ENCODE data around the gene ELK1.

Gene ELK1

DNA sequence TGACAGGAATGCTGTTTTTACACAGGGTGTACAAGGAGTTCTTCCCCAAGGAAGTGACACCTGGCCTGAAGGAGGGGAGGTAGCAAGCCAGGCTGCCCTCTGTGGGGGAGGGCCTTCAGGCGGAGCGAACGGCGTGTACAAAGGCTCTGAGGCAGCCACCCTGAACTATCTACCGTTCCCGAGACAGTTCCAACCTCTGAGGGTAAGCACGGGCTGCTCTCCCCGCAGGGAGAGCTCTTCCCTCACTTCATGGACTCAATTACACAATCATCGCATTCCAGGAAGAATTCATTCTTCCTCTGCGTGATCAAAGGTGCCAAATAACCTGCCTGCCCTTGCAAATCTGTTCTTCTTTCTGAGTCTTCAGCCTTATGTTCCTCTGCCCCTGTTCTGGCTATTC is 4.8 kb downstream of the ELK1 start:
- Histone ChIP-seq H3K9ac (ENCODE audit: low read length) (no peak overlapping the region), H3K9me3 (ENCODE audit: control insufficient read depth, insufficient read depth, low read depth, low read length) (peaks cover 10% of the 10 kb centered on the region), H3K27ac (ENCODE audit: low read depth, low read length) (no peak overlapping the region), H3K27me3 (ENCODE audit: control insufficient read depth, insufficient read depth, low read length) (no peaks in the 10 kb centered on the region), H3K4me3 (ENCODE audit: low read depth, low read length) (no peak overlapping the region), H3K4me1 (ENCODE audit: control insufficient read depth, insufficient read depth, low read length) (peaks cover 4% of the 10 kb centered on the region; the same call in 1 of the 2 replicates), H3K36me3 (ENCODE audit: control insufficient read depth, insufficient read depth, low read length) (peaks cover 18% of the 10 kb centered on the region)

DNA sequence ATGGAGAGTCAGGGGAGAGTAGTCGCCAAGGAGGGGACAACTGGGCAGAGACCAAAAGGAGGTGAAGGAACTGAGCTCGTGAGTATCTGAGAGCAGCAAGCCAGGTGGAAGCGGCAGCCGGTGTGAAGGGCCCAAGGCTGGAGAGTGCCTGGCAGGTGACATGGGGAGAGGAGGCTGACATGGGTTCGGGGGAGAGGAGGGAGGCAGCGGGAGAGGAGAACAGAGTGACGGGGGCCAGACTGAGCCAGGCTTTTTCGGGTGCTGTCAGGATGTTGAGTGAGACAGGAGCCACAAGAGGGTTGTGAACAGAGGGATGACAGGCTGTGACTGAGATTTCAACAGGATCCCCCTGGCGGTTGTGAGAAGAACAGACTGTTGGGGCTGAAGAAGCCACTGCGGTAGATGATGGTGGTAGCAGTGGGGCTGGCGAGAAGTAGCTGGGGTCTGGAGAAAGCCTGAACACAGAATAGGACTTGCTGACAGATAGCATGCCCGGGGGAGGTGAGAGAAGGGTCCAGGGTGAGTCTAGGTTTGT is 5.7 kb downstream of the ELK1 start:
- Histone ChIP-seq H3K36me3 (ENCODE audit: control insufficient read depth, insufficient read depth, low read length) (peaks cover 28% of the 10 kb centered on the region), H3K9me3 (ENCODE audit: control insufficient read depth, insufficient read depth, low read depth, low read length) (peaks cover 17% of the 10 kb centered on the region), H3K27me3 (ENCODE audit: control insufficient read depth, insufficient read depth, low read length) (no peaks in the 10 kb centered on the region)

DNA sequence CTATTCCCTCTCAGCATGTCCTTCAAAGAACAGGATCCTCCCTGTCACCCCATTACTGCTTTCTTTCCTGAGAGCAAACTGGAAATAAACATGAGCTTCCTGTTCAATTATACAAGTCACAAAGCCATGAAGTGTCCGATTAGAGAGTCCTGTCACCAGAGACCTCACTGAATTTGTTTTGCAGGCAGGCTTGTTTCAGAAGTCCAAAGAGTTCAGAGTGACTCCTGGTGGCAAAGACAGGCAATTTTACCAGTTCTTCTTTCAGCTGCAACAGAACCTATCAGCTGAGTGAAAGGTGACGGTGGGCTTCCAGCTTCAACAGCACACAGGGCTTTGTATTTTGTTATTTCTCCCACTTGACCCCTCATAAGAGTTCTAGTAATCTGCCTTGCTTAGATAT is 6.4 kb downstream of the ELK1 start:
- Histone ChIP-seq H3K27ac (ENCODE audit: low read depth, low read length) (no peak overlapping the region), H3K36me3 (ENCODE audit: control insufficient read depth, insufficient read depth, low read length) (peaks cover 34% of the 10 kb centered on the region), H3K9ac (ENCODE audit: low read length) (no peak overlapping the region), H3K9me3 (ENCODE audit: control insufficient read depth, insufficient read depth, low read depth, low read length) (peaks cover 20% of the 10 kb centered on the region), H3K4me1 (ENCODE audit: control insufficient read depth, insufficient read depth, low read length) (no peaks in the 10 kb centered on the region; the same call in 1 of the 2 replicates), H3K27me3 (ENCODE audit: control insufficient read depth, insufficient read depth, low read length) (no peaks in the 10 kb centered on the region), H3K4me3 (ENCODE audit: low read depth, low read length) (no peak overlapping the region)

More for the DNA sequence above, 5.7 kb downstream of the ELK1 start:
- no peak overlapping the region for H3K27ac ChIP-seq (ENCODE audit: low read depth, low read length)
- no peak overlapping the region for H3K4me3 ChIP-seq (ENCODE audit: low read depth, low read length)
- no peak overlapping the region for H3K9ac ChIP-seq (ENCODE audit: low read length)
- H3K4me1 ChIP-seq (ENCODE audit: control insufficient read depth, insufficient read depth, low read length): peaks cover 4% of the 10 kb centered on the region; the same call in 1 of the 2 replicates

DNA sequence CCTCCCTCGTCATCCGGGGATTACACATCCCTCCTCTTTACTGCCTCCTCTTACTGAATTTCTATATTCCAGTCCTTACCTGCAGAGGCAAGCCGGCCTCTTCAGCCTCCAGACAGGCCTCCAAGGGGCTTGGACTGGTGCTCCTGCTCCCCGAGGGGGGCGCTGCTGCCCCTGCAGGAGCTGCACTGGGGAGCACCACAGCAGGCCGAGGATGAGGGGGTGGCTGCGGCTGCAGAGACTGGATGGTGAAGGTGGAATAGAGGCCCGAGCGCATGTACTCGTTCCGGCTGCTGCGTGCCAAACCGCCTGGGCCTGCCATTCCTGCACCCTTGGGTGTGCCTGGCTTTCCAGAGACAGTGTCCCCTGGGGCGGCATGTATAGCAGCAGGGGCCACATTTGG is 11.5 kb downstream of the ELK1 start:
- H3K27me3 ChIP-seq (ENCODE audit: control insufficient read depth, insufficient read depth, low read length): no peaks in the 10 kb centered on the region
- no peak overlapping the region for H3K4me3 ChIP-seq (ENCODE audit: low read depth, low read length)
- H3K36me3 ChIP-seq (ENCODE audit: control insufficient read depth, insufficient read depth, low read length): peaks cover 62% of the 10 kb centered on the region
- no peak overlapping the region for H3K9ac ChIP-seq (ENCODE audit: low read length)
- H3K27ac ChIP-seq (ENCODE audit: low read depth, low read length): no peak overlapping the region
- no peaks in the 10 kb centered on the region; the same call in 1 of the 2 replicates for H3K4me1 ChIP-seq (ENCODE audit: control insufficient read depth, insufficient read depth, low read length)
- peaks cover 24% of the 10 kb centered on the region for H3K9me3 ChIP-seq (ENCODE audit: control insufficient read depth, insufficient read depth, low read depth, low read length)

GRCh38 chrX:47637546-47638195 is 12.7 kb downstream of the ELK1 start:
- peaks cover 24% of the 10 kb centered on the region for H3K9me3 ChIP-seq (ENCODE audit: control insufficient read depth, insufficient read depth, low read depth, low read length)
- H3K4me1 ChIP-seq (ENCODE audit: control insufficient read depth, insufficient read depth, low read length): no peaks in the 10 kb centered on the region
- H3K36me3 ChIP-seq (ENCODE audit: control insufficient read depth, insufficient read depth, low read length): peaks cover 62% of the 10 kb centered on the region
- no peaks in the 10 kb centered on the region for H3K27me3 ChIP-seq (ENCODE audit: control insufficient read depth, insufficient read depth, low read length)
- no peak overlapping the region for H3K9ac ChIP-seq (ENCODE audit: low read length)
- peak overlapping the region; percentile 42 for H3K4me3 ChIP-seq (ENCODE audit: low read depth, low read length)
- H3K27ac ChIP-seq (ENCODE audit: low read depth, low read length): peak overlapping the region; percentile 23; the same call in 1 of the 2 replicates

DNA sequence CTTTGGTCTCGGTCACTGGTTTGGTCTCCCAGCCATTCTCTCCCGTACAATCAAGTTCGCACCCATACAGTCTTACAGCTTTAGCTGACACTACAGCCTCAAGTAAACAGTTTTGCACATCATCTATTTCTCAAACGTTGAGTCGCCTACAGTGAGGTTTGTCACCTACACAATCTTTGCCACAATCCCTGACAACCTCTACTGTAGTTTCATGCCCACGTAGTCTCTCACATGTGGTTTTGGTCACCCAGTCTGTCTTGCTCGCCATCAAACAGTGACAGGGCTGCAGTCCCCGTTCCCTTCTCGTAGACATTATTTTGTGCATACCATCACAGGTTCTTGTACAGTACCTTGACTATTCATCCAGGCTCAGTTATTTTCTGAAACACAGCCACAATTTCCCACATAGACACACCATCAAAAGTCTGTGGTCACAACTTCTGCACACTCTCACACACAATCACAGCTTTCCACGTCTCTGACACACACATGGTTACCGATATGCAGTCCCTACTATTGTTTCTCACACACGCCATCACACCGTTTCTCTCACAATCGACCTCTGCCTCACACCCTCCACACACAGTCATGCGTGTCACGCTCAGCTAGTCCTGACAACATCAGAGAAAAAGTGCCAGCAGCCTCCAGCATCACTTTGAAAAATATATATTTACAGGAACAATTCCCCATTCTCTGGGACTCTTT is 15.3 kb downstream of the ELK1 start:
- Histone ChIP-seq H3K36me3 (ENCODE audit: control insufficient read depth, insufficient read depth, low read length) (peaks cover 43% of the 10 kb centered on the region), H3K27ac (ENCODE audit: low read depth, low read length) (no peak overlapping the region), H3K4me3 (ENCODE audit: low read depth, low read length) (no peak overlapping the region), H3K27me3 (ENCODE audit: control insufficient read depth, insufficient read depth, low read length) (no peaks in the 10 kb centered on the region), H3K4me1 (ENCODE audit: control insufficient read depth, insufficient read depth, low read length) (peaks cover 3% of the 10 kb centered on the region; the same call in 1 of the 2 replicates), H3K9me3 (ENCODE audit: control insufficient read depth, insufficient read depth, low read depth, low read length) (peaks cover 12% of the 10 kb centered on the region; the same call in 1 of the 2 replicates), H3K9ac (ENCODE audit: low read length) (no peak overlapping the region)

DNA sequence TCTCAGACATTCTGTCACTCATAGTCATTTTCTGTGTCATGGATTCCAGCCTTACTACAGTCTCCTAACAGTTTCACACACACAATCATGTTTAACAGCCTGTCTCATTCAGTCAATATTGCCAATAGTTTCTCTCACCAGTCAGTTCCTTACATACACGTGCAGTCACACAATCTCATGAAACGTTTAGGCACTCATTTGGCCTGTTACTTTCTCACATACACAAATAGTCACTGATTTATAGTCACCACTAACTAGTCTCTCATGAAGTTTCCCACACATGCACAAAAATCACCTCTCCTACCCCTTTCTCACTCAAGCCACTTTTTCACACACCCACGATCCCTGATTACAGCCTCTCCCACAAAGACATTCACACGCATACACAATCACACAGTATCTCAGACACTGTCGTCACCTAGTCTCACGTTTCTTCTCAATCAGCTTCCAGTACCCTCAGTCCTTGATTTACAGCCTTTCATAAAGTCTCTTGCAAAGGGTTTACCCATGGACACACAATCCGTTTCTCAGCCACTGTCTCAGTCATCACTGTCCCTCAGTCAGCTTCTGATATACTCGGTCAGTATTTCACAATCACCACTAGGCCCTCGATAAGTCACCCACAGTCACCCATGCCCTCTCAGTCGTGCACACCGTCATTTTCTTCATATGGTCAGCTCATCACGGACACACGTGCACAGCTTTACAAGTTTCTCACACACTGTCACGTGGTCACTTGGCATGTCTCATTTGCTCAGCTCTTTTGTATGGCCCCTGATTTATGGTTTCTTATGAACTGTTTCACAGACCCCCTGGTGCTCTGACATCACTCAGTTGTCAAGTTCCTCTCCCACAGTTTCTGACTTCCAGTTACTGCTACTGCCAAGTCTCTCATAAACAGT is 16.4 kb downstream of the ELK1 start:
- H3K27ac ChIP-seq (ENCODE audit: low read depth, low read length): no peak overlapping the region
- H3K27me3 ChIP-seq (ENCODE audit: control insufficient read depth, insufficient read depth, low read length): no peaks in the 10 kb centered on the region
- peaks cover 33% of the 10 kb centered on the region for H3K36me3 ChIP-seq (ENCODE audit: control insufficient read depth, insufficient read depth, low read length)
- H3K4me3 ChIP-seq (ENCODE audit: low read depth, low read length): no peak overlapping the region
- H3K9ac ChIP-seq (ENCODE audit: low read length): no peak overlapping the region
- H3K9me3 ChIP-seq (ENCODE audit: control insufficient read depth, insufficient read depth, low read depth, low read length): peaks cover 6% of the 10 kb centered on the region; the same call in 1 of the 2 replicates
- H3K4me1 ChIP-seq (ENCODE audit: control insufficient read depth, insufficient read depth, low read length): peaks cover 9% of the 10 kb centered on the region; the same call in 1 of the 2 replicates

DNA sequence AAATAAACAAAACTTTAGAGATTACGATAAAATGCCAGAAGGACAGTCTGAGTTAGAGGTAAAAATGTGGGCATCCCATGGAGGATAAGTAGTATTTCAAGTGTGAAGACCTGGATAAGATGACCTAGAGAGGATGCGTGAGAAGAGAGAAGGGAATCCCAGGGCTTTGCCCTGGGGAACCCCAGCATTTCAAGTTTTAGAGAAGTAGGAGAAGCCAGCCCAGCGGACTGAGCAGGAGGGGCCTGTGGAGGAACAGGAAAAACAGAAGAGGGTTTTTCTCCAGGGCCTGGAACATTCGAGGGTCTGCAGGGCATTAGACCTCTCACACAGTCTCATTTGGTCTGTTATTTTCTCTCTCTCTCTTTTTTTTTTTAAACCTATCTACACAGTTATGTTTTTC is 17.7 kb downstream of the ELK1 start:
- H3K4me1 ChIP-seq (ENCODE audit: control insufficient read depth, insufficient read depth, low read length): peaks cover 12% of the 10 kb centered on the region; the same call in 1 of the 2 replicates
- H3K9ac ChIP-seq (ENCODE audit: low read length): no peak overlapping the region

DNA sequence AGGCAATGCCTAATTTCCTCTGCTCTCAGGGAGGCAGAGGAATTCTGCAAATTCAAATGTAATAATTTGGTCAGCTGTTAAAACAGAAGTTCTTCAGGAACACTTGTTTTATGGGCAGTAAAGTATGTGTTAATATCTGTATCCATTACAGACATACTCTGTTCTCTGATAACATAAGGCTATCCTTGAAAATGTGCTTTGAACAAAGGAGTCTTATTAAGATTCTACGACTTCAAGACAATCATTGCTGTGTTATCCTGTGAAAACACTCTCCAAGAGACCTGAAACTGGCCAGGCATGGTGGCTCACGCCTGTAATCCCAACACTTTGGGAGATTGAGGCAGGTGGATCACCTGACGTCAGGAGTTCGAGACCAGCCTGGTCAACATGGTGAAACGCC is 18.7 kb downstream of the ELK1 start:
- no peak overlapping the region for H3K9ac ChIP-seq (ENCODE audit: low read length)
- no peak overlapping the region for H3K27ac ChIP-seq (ENCODE audit: low read depth, low read length)
- H3K9me3 ChIP-seq (ENCODE audit: control insufficient read depth, insufficient read depth, low read depth, low read length): peaks cover 11% of the 10 kb centered on the region; the same call in 1 of the 2 replicates
- no peaks in the 10 kb centered on the region for H3K27me3 ChIP-seq (ENCODE audit: control insufficient read depth, insufficient read depth, low read length)
- peaks cover 17% of the 10 kb centered on the region for H3K36me3 ChIP-seq (ENCODE audit: control insufficient read depth, insufficient read depth, low read length)
- peaks cover 12% of the 10 kb centered on the region; the same call in 1 of the 2 replicates for H3K4me1 ChIP-seq (ENCODE audit: control insufficient read depth, insufficient read depth, low read length)
- H3K4me3 ChIP-seq (ENCODE audit: low read depth, low read length): no peak overlapping the region

More for the DNA sequence above, 17.7 kb downstream of the ELK1 start:
- Histone ChIP-seq H3K9me3 (ENCODE audit: control insufficient read depth, insufficient read depth, low read depth, low read length) (peaks cover 7% of the 10 kb centered on the region; the same call in 1 of the 2 replicates), H3K27me3 (ENCODE audit: control insufficient read depth, insufficient read depth, low read length) (no peaks in the 10 kb centered on the region), H3K4me3 (ENCODE audit: low read depth, low read length) (no peak overlapping the region), H3K27ac (ENCODE audit: low read depth, low read length) (no peak overlapping the region), H3K36me3 (ENCODE audit: control insufficient read depth, insufficient read depth, low read length) (peaks cover 24% of the 10 kb centered on the region)

DNA sequence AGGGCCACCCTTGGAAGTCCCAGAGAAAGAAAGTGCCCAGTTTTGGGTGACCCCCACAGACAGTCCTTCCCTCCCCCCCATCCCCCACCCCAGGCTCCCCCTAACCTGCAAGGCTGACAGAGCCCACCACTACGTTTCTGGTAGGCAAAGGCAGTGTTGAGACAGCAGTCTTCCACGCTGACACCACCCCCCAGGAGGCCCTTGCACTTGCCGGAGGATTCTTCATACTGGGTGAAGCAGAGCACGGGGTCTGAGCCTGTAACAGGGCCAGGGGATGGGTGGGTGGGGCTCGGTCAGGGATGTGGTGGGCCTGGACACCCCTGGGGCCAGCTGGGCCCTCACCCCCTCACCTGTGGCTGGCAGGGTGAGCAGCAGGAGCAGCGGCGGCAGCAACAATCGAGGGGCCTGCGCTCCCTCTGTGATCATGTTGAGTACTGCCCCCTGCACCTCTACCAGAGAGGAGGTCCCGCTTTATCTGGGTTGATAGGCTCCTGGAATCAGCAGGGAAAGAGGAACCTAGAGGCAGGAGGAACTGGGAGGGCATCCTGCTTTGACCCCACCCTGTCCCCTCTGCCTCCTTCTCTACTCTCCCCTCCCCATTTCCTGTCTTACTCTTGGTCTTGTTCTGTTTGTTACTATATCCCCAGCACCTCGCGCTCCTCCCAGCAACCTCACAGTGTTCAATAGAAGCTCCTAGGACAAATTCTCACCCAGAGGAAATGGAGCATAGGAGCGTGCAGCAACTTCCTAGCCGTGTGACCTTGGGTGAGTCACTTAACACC is 20.8 kb downstream of the ELK1 start, which contains the start of gene CFP:
Gene CFP, minus strand, starts transcription at position 512 of the 782 bp plus-strand sequence. Its CDS starts 86 bp downstream, at position 426.
- Histone ChIP-seq H3K9me3 (ENCODE audit: control insufficient read depth, insufficient read depth, low read depth, low read length) (peaks cover 14% of the 10 kb centered on the region; the same call in 1 of the 2 replicates), H3K36me3 (ENCODE audit: control insufficient read depth, insufficient read depth, low read length) (peaks cover 4% of the 10 kb centered on the region), H3K27me3 (ENCODE audit: control insufficient read depth, insufficient read depth, low read length) (no peaks in the 10 kb centered on the region), H3K27ac (ENCODE audit: low read depth, low read length) (no peak within 1 kb of the TSS), H3K4me1 (ENCODE audit: control insufficient read depth, insufficient read depth, low read length) (peaks cover 12% of the 10 kb centered on the region; the same call in 1 of the 2 replicates), H3K9ac (ENCODE audit: low read length) (no peak within 1 kb of the TSS), H3K4me3 (ENCODE audit: low read depth, low read length) (no peak within 1 kb of the TSS)
